ENCODE results near the gene RRAS2.

Gene RRAS2

GRCh38 chr11:14230407-14230806 is 128.6 kb downstream of the RRAS2 start:
- Histone ChIP-seq H2BK12ac (ENCODE audit: low read length) (no peak overlapping the region), H4K12ac (ENCODE audit: low read depth, low read length) (no peak overlapping the region), H2AK5ac (ENCODE audit: low read length) (no peak overlapping the region), H2BK5ac (ENCODE audit: low read depth, low read length, poor library complexity) (no peak overlapping the region), H3K4ac (ENCODE audit: low read depth, low read length) (no peak overlapping the region), H3K9me3 (ENCODE audit: insufficient read depth, low read depth, low read length) (no peaks in the 10 kb centered on the region), H3K9ac (ENCODE audit: low read length) (no peak overlapping the region), H4K91ac (ENCODE audit: low read depth, low read length) (no peak overlapping the region), H3K79me1 (ENCODE audit: low read length) (no peaks in the 10 kb centered on the region), H3K4me1 (ENCODE audit: control insufficient read depth in 1 of 2, insufficient read depth in 2 of 2, low read length in 2 of 2) (no peaks in the 10 kb centered on the region), H3K79me2 (ENCODE audit: control insufficient read depth, insufficient read depth, low read length, poor library complexity) (no peaks in the 10 kb centered on the region), H3K36me3 (ENCODE audit: control insufficient read depth in 1 of 2, insufficient read depth in 2 of 2, low read length in 2 of 2) (no peaks in the 10 kb centered on the region), H3K4me3 (ENCODE audit: low read depth, low read length) (no peak overlapping the region), H3K4me2 (ENCODE audit: low read length) (no peak overlapping the region), H4K8ac (ENCODE audit: low read depth, low read length) (no peak overlapping the region), H2BK120ac (ENCODE audit: insufficient read depth, low read length, poor library complexity) (no peak overlapping the region), H3K23ac (ENCODE audit: low read length) (no peak overlapping the region), H3K14ac (ENCODE audit: low read length) (no peak overlapping the region), H2AFZ (ENCODE audit: insufficient read depth, low read length, poor library complexity) (no peak overlapping the region), H3K27ac (ENCODE audit: low read depth, low read length) (no peak overlapping the region), H3K18ac (ENCODE audit: low read length) (no peak overlapping the region), H3K27me3 (ENCODE audit: insufficient read depth, low read length) (peaks cover 5% of the 10 kb centered on the region)
- no CpG with 5 or more reads among the region's 6 CpGs for WGBS (ENCODE audit: extremely low coverage, insufficient coverage, insufficient read length)
- no peak for DNase-seq

- H3K4me2 ChIP-seq (ENCODE audit: low read length) = no peak overlapping the region
- WGBS (ENCODE audit: extremely low coverage, insufficient coverage, insufficient read length) = no CpG with 5 or more reads among the region's 11 CpGs
- H3K4ac ChIP-seq (ENCODE audit: low read depth, low read length) = no peak overlapping the region
- H3K27ac ChIP-seq (ENCODE audit: low read depth, low read length) = no peak overlapping the region
- no peak overlapping the region for H3K23ac ChIP-seq (ENCODE audit: low read length)
- no peaks in the 10 kb centered on the region for H3K36me3 ChIP-seq (ENCODE audit: control insufficient read depth in 1 of 2, insufficient read depth in 2 of 2, low read length in 2 of 2)
- no peak overlapping the region for H4K8ac ChIP-seq (ENCODE audit: low read depth, low read length)
- H3K9ac ChIP-seq (ENCODE audit: low read length) = no peak overlapping the region
- H3K79me1 ChIP-seq (ENCODE audit: low read length) = no peaks in the 10 kb centered on the region
- H3K9me3 ChIP-seq (ENCODE audit: insufficient read depth, low read depth, low read length) = no peaks in the 10 kb centered on the region
- no peak overlapping the region for H2BK12ac ChIP-seq (ENCODE audit: low read length)
- no peak overlapping the region for H3K4me3 ChIP-seq (ENCODE audit: low read depth, low read length)
- no peak overlapping the region for H4K91ac ChIP-seq (ENCODE audit: low read depth, low read length)
- H2BK5ac ChIP-seq (ENCODE audit: low read depth, low read length, poor library complexity) = no peak overlapping the region
- H2AFZ ChIP-seq (ENCODE audit: insufficient read depth, low read length, poor library complexity) = no peak overlapping the region
- H3K14ac ChIP-seq (ENCODE audit: low read length) = no peak overlapping the region
- no peak overlapping the region for H2AK5ac ChIP-seq (ENCODE audit: low read length)
- H3K79me2 ChIP-seq (ENCODE audit: control insufficient read depth, insufficient read depth, low read length, poor library complexity) = no peaks in the 10 kb centered on the region
- H2BK120ac ChIP-seq (ENCODE audit: insufficient read depth, low read length, poor library complexity) = no peak overlapping the region
- no peak for DNase-seq
- no peak overlapping the region for H3K18ac ChIP-seq (ENCODE audit: low read length)
- H4K12ac ChIP-seq (ENCODE audit: low read depth, low read length) = no peak overlapping the region
- H3K4me1 ChIP-seq (ENCODE audit: control insufficient read depth in 1 of 2, insufficient read depth in 2 of 2, low read length in 2 of 2) = no peaks in the 10 kb centered on the region
- peaks cover 5% of the 10 kb centered on the region for H3K27me3 ChIP-seq (ENCODE audit: insufficient read depth, low read length)
These were observed 129.5 kb downstream of the RRAS2 start for GRCh38 chr11:14229472-14229871.

GRCh38 chr11:14228356-14228755 is 130.6 kb downstream of the RRAS2 start:
- H3K23ac ChIP-seq (ENCODE audit: low read length) = no peak overlapping the region
- no peak overlapping the region for H4K12ac ChIP-seq (ENCODE audit: low read depth, low read length)
- no peaks in the 10 kb centered on the region for H3K4me1 ChIP-seq (ENCODE audit: control insufficient read depth in 1 of 2, insufficient read depth in 2 of 2, low read length in 2 of 2)
- H2BK5ac ChIP-seq (ENCODE audit: low read depth, low read length, poor library complexity) = no peak overlapping the region
- H3K79me1 ChIP-seq (ENCODE audit: low read length) = no peaks in the 10 kb centered on the region
- no peaks in the 10 kb centered on the region for H3K36me3 ChIP-seq (ENCODE audit: control insufficient read depth in 1 of 2, insufficient read depth in 2 of 2, low read length in 2 of 2)
- peaks cover 5% of the 10 kb centered on the region for H3K27me3 ChIP-seq (ENCODE audit: insufficient read depth, low read length)
- no peak overlapping the region for H3K27ac ChIP-seq (ENCODE audit: low read depth, low read length)
- H2BK12ac ChIP-seq (ENCODE audit: low read length) = no peak overlapping the region
- no peak overlapping the region for H3K4ac ChIP-seq (ENCODE audit: low read depth, low read length)
- no peak overlapping the region for H3K4me3 ChIP-seq (ENCODE audit: low read depth, low read length)
- H2AFZ ChIP-seq (ENCODE audit: insufficient read depth, low read length, poor library complexity) = no peak overlapping the region
- no peak overlapping the region for H3K4me2 ChIP-seq (ENCODE audit: low read length)
- H4K8ac ChIP-seq (ENCODE audit: low read depth, low read length) = no peak overlapping the region
- no CpG with 5 or more reads among the region's 2 CpGs for WGBS (ENCODE audit: extremely low coverage, insufficient coverage, insufficient read length)
- H3K9ac ChIP-seq (ENCODE audit: low read length) = no peak overlapping the region
- no peaks in the 10 kb centered on the region for H3K9me3 ChIP-seq (ENCODE audit: insufficient read depth, low read depth, low read length)
- H2AK5ac ChIP-seq (ENCODE audit: low read length) = no peak overlapping the region
- no peak overlapping the region for H3K18ac ChIP-seq (ENCODE audit: low read length)
- H3K14ac ChIP-seq (ENCODE audit: low read length) = no peak overlapping the region
- no peak overlapping the region for H2BK120ac ChIP-seq (ENCODE audit: insufficient read depth, low read length, poor library complexity)
- H3K79me2 ChIP-seq (ENCODE audit: control insufficient read depth, insufficient read depth, low read length, poor library complexity) = no peaks in the 10 kb centered on the region
- H4K91ac ChIP-seq (ENCODE audit: low read depth, low read length) = no peak overlapping the region
- DNase-seq = no peak

Data from trophoblast cell (in vitro differentiated cells and primary cell).